ENCODE data around the gene ING3. TPM values are rescaled to one million over a fixed set of nuclear protein-coding genes. Genes with fewer than 3 reads are reported as not detected.

Gene ING3
- total and polyA plus RNA-seq, 8 donors = 6.2 to 10.8 (median 7.6) TPM

DNA sequence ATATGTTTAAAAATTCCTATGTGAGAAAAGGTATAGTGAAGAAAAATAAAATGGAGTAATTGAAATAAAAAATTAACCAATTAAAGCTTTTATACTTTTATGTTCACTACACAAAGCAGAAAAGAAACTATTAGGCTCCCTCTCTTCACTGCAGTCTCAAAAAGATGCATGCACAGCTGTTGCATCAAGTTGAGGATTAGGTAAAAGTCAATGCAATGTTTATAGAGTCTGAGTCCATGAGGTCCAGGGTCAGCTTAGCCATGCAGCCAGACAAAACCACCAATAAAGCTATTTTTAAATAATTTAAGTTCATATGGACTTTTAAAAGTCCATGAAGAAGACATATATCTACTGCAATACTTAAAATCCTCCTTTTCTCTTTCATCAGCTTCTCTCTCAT is 31.1 kb upstream of the ING3 start:
- Histone ChIP-seq H3K9me3 (no peaks in the 10 kb centered on the region), H3K36me3 (no peaks in the 10 kb centered on the region), H3K4me3 (no peak overlapping the region), H3K27ac (no peak overlapping the region), H3K27me3 (no peaks in the 10 kb centered on the region), H3K4me1 (no peaks in the 10 kb centered on the region)
- no peak for DNase-seq
- TF ChIP-seq, protein P1, sequence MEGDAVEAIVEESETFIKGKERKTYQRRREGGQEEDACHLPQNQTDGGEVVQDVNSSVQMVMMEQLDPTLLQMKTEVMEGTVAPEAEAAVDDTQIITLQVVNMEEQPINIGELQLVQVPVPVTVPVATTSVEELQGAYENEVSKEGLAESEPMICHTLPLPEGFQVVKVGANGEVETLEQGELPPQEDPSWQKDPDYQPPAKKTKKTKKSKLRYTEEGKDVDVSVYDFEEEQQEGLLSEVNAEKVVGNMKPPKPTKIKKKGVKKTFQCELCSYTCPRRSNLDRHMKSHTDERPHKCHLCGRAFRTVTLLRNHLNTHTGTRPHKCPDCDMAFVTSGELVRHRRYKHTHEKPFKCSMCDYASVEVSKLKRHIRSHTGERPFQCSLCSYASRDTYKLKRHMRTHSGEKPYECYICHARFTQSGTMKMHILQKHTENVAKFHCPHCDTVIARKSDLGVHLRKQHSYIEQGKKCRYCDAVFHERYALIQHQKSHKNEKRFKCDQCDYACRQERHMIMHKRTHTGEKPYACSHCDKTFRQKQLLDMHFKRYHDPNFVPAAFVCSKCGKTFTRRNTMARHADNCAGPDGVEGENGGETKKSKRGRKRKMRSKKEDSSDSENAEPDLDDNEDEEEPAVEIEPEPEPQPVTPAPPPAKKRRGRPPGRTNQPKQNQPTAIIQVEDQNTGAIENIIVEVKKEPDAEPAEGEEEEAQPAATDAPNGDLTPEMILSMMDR (IDR thresholded peaks at IDR 0.05) = no peak
- no peak for ATAC-seq
- no peak for FAIRE-seq
- intact Hi-C loops (cut with DNase I) = no loop called here

DNA sequence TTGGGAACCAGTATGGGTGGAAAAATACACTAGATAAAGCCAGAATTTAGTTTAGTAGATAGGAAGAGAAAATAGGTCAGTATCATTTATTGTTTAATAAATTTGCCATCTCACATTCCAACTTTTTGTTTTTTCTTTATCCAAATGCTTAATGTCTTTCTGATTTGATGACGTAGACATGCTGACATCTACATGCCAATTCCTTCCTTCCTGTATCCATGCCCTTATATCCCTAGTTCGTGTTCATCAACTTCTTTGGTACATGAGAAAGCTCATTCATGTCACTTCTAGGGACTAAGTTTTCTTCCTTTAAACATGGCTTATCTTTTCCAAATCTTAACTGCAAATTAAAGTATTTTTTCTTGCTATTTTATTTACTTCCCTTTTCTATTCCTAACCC is 30.5 kb upstream of the ING3 start:
- intact Hi-C loops (cut with DNase I) = no loop called here
- 62 to 73% methylated on average over 2 of the region's 2 CpGs for WGBS, 2 donors

DNA sequence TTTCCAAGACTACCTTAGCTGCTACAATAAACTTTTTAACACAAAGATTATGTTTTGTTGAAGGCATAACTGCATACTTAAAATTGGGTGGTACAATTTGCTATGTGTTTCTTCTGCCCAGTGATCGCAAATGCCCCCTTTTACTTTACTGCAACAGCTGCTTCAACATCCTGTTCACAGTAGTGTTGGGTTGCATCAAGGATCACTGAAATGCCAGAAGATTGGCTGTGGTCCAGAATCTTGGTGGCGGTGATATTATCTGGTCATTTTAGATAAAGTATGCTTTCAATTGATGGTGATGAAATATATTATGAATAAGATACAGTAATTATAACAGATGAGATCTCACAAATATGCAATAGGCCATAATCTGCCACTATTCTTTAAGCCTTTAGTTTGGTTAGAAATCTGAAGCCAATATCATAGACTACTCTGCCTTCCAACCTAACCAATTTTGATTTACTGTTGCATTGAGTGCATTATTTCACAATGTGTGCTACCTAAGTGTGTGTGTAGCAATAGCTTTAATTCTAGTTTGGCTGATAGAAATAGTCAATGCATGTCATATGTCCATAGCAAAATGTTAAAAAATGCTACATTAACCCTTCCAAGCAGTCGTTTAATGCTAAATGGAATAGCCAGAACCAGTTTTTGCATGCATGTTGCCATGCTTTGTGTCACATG is 29.8 kb upstream of the ING3 start:
- TF ChIP-seq, protein P1 (IDR thresholded peaks at IDR 0.05) = no peak
- Histone ChIP-seq H3K4me3 (no peak overlapping the region), H3K27me3 (no peaks in the 10 kb centered on the region), H3K27ac (no peak overlapping the region), H3K36me3 (no peaks in the 10 kb centered on the region), H3K9me3 (no peaks in the 10 kb centered on the region), H3K4me1 (no peaks in the 10 kb centered on the region)
- WGBS, 2 donors = 79 to 84% methylated on average over 3 of the region's 3 CpGs
- intact Hi-C loops (cut with DNase I) = no loop called here
- FAIRE-seq = no peak
- no peak for ATAC-seq
- no peak for DNase-seq

More for the DNA sequence above, 30.5 kb upstream of the ING3 start:
- TF ChIP-seq, protein P1 (IDR thresholded peaks at IDR 0.05) = no peak
- Histone ChIP-seq H3K27me3 (no peaks in the 10 kb centered on the region), H3K9me3 (no peaks in the 10 kb centered on the region), H3K4me3 (no peak overlapping the region), H3K36me3 (no peaks in the 10 kb centered on the region), H3K27ac (no peak overlapping the region), H3K4me1 (no peaks in the 10 kb centered on the region)
- DNase-seq (no peak), FAIRE-seq (no peak), ATAC-seq (no peak)

DNA sequence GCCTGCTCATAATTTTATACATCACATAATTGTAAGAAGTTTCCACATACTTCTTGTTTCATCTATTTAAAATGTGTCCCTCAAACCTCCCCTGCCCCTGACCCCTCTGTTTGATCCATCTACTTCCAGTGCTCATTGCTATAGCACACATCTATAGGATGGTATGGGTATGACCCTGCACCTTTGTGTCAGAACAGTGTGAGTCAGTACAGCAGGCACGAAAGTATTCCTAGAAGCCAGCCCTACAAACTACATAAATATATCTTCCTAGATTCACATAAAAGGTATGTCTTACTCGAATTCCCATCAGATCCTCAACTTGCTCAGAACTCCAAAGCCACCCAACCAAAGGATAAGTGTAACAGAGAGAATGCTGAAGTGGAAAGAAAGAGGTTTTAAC is 25.7 kb upstream of the ING3 start:
- no peak overlapping the region for H3K4me3 ChIP-seq
- 56 to 72% methylated on average over 2 of the region's 2 CpGs for WGBS, 2 donors
- no peaks in the 10 kb centered on the region for H3K9me3 ChIP-seq
- DNase-seq (no peak), ATAC-seq (no peak), FAIRE-seq (no peak)
- intact Hi-C loops (cut with DNase I) = no loop called here
- H3K27me3 ChIP-seq = no peaks in the 10 kb centered on the region
- H3K4me1 ChIP-seq = no peaks in the 10 kb centered on the region
- TF ChIP-seq, protein P1 (IDR thresholded peaks at IDR 0.05) = no peak
- no peaks in the 10 kb centered on the region for H3K36me3 ChIP-seq
- no peak overlapping the region for H3K27ac ChIP-seq

- no peak for ATAC-seq
- Histone ChIP-seq H3K9me3 (no peaks in the 10 kb centered on the region), H3K27me3 (no peaks in the 10 kb centered on the region), H3K27ac (no peak overlapping the region), H3K4me3 (no peak overlapping the region), H3K36me3 (no peaks in the 10 kb centered on the region), H3K4me1 (no peaks in the 10 kb centered on the region)
- TF ChIP-seq, protein P1 (IDR thresholded peaks at IDR 0.05) = no peak
- intact Hi-C loops (cut with DNase I) = no loop called here
- no peak for FAIRE-seq
- WGBS, 2 donors = 69 to 83% methylated on average over 5 of the region's 5 CpGs
- no peak for DNase-seq
Observed at GRCh38 chr7:120925392-120925791, 25.2 kb upstream of the ING3 start.
